Left renal cortex interstitium (tissue), 4 donors: ENCODE results near the gene BZW1. TPM values are rescaled to one million over a fixed set of nuclear protein-coding genes. Genes with fewer than 3 reads are reported as not detected.

Experiments used
- DNase-seq, 4 donors: peaks; one replicate each; pipeline ENCODE4 v3.0.0-alpha.2; 2013; ENCODE audit warnings: low read depth in 4 of 4, low spot score in 2 of 4, missing footprints in 1 of 4
- polyA plus RNA-seq, 4 donors: library from polyadenylated mRNA; unstranded; fragments of 120-200 nt; gene quantifications; one replicate each; pipeline ENCODE4 v1.2.1, GENCODE V29; 2013; ENCODE audit not compliant: insufficient read length in 4 of 4

Gene BZW1
- polyA plus RNA-seq, 4 donors: 213 to 283 (median 261) TPM

DNA sequence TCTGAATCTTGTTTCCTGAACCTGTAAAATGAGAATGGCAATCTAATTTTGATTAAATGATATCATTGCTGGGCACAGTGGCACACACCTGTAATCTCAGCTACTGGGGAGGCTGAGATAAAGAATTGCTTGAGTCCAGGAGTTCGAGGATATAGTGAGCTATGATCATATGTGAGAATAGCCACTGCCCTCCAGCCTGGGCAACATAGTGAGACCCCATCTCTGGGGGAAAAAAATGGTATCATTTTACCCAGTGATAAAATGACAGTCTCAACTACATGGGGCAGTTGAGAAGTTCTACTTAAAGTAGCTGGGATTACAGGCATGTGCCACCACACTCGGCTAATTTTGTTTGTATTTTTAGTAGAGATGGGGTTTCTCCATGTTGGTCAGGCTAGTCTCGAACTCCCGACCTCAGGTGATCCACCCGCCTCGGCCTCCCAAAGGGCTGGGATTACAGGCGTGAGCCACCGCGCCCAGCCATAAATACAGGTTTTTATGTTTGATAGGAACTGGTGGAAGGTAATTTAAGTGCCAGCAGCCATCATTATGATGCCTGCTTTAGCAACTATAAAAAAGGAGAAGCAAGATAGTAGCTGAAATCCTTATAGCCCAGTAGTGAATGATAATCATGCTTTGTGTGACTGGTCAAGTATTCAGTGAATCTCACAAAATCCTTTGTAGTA, 17.0 kb downstream of the BZW1 start:
- DNase-seq: no peak

DNA sequence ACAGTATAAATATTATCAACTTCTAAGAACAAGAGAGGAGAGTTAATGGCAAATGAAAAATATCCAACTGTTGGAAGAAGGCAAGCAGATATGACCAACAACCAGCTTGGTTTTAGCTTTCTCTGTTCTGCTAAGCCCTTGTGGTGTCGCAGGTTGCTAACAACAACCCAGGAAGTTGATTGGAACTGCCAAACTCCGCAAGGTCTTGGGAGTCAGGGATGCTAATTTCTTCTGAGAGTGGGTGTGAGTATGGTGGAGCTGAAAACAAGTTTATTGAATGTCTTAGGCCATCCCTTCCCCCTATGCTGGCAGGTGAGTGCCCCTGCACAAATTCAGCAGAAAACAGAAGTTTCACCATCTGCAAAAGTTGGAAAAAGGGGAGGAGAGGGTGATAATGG, 17.5 kb downstream of the BZW1 start:
- DNase-seq: no peak

- no peak for DNase-seq
These were observed 23.0 kb downstream of the BZW1 start for GRCh38 chr2:200834701-200835100.

DNA sequence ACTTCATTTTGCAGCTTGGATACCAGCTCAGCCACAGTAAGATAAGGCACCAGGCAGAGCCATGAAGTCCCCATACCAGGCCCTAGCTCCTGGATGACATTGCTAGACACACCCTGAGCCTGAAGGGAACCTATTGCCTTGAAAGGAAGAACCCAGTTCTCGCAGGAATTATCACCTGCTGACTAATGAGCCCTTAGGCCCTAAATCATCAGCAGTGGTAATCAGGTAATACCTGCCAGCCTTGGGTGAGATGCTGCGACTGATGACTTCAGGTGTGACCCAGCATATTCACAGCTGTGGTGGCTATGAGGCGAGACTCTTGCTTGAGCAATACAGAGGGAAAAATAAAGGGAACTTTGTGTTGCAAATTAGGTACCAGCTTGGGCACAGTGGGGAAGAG, 27.8 kb downstream of the BZW1 start:
- DNase-seq: no peak

DNA sequence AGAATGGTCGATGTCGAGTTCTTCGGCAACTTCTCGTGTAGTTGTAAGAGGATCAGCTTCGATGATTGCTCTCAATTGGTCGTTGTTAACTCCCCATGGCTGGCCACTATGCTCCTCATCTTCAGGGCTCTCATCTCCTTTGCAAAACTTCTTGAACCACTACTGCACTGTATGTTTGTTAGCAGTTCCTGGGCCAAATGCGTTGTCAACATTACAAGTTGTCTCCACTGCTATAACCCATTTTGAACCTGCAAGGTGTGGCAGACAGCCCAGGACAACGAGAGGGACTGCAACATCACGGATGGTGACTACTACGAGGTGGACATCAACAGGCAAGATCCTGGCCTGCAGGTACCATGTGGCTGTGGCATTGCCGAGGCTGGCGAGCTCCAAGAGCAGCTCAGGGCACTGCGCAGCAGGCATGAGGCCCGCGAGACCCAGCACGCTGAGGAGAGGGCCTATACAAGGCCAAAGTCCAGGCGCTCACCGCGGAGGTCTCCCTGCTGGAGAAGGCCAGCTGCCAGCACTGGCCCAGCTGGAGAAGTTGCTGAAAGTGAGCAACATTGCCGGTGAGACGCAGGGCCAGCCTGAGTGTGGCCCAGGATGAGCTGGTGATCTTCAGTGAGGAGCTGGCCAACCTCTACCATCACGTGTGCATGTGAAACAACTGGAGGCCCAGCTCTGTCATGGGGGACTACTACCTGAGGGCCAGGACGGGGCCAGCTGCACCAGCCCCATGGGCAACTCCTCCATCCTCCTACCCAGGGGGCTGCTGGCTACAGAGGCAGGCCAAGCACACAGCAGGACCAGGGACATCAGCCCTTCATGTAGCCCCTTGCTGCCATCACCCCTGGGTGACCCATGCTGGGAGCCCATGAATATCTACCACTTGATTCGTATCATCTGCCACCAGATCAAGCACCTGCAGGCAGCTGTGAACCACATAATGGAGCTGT, 32.6 kb downstream of the BZW1 start:
- no peak for DNase-seq

- DNase-seq: no peak
These were observed 33.5 kb downstream of the BZW1 start for GRCh38 chr2:200845194-200845593.

DNA sequence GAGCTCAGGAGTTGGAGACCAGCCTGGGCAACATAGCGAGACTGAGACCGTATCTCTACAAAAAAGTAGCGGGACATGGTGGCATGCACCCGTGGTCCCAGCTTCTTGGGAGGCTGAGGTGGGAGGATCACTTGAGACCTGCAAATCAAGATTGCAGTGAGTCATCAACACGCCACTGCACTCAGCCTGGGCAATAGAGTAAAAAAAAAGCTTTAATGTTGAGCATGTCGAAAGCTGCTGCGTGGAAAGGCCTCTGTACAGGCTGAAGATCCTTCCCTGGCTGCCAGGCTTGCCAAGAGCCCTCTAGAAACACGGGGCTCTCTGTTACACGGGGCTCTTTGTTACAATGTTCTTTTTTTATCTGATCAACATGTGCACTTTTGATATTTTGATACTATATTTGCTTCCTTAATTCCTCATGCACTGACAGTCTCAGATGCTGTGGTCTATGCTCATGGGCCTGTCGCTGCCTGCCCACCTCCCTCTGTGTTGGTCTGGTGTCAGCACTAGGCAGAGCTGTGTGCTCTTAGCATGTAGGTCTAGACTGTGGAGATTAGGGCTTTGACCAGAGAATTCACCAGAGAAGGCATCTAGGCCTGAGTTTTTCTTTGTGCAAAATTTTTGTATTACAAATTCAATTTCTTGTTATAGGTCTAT, 34.1 kb downstream of the BZW1 start:
- DNase-seq: no peak

DNA sequence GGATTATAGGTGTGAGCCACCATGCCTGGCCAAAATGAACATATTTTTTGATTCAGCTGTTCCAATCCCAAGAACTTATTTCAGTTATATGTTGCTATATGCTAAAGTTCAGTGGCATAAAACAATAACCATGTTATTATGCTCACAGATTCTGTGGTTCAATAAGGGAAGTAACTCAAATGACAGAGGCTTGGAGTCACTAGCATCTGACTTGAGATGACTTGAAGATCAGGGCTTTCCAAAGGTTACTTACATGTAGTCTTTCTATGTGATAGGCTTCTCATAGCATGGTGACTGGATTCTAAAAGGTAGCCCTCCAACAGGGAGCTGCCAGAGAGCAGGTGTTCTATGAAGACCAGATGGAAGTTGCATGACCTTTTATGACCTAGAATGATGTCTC, 35.6 kb downstream of the BZW1 start:
- no peak for DNase-seq

DNA sequence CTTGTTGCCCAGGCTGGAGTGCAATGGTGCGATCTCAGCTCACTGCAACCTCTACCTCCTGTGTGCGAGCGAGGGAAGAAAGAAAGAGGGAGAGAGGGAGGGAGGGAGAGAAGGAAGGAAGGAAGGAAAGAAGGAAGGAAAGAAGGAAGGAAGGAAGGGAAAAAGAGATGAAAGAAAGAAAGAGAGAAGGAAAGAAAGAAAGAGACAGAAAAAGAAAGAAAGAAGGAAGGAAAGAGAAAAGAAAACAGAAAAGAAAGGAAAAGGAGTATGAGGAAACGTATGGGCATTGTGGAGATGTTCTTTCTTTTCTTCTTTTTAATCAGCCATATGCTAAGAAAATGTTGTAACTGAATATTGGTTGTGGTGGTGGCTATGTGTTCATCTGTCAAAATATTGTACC, 36.2 kb downstream of the BZW1 start:
- DNase-seq: no peak

GRCh38 chr2:200850512-200851256, 39.0 kb downstream of the BZW1 start:
- no peak for DNase-seq

DNA sequence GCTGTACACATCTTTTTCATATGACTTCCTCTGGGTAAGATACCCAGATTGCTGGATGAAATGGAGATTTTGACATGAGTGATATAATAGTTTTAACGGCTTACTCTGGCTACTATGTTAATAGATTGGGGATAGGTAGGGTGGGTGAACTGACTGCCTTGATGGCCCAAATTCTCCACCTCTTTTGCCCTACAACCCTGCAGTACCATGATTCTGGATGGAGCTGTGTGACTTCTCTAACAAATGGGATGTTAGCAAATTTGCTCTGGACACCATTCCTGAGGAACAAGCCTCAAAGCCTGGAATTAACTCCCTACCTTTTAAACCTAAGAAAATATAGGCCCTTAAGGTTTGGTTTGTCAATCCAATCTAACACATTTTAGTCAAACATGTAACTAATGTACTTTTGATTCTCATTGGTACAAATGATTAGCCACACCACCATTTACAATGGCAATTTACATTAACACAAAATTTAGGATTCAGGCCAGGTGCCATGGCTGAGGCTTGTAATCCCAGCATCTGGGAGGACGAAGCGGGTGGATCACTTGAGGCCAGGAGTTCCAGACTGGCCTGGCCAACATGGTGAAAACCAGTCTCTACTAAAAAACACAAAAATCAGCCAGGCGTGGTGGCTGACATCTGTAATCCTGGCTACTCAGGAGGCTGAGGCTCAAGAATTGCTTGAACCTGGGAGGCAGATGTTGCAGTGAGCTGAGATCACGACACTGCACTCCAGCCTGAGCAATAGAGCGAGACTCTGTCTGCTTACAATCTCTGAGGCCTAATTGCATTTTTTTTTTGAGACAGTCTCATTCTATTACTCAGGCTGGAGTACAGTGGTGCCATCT, 39.9 kb downstream of the BZW1 start:
- no peak for DNase-seq

- no peak for DNase-seq
These were observed 40.9 kb downstream of the BZW1 start for GRCh38 chr2:200852605-200853004.

GRCh38 chr2:200856806-200857205, 45.1 kb downstream of the BZW1 start:
- DNase-seq: no peak

DNA sequence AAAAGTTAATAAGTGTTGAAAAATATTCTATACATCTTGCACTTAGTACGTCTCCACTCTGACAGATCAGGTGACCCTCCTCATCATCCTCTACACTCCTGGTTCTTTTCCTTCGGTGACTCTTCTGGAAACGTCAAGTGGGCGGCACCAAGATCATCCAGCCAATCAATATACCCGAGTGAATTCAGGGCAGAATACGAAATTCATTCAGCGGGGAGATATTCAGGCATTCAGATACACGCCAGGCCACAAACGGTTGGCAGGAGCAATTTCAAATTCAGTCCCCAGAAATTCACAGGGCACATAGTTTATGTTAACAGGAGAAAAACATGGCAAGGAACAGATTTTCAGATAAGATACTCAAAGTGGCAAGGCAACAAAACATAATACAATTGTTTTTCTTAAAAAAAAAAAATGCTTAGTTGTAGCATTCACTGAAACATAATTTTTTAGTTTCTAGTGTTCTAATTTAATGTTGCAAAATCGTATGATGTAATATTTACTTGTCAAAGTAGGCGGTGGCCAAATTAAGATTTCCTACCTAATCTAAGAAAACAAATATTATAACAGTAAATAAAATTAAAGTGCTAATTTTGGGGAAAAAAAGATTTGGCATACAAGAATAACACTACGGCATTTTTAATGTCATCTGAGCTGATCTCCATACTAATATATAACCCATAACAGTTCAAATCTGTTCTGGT, 48.5 kb downstream of the BZW1 start:
- DNase-seq: no peak

- DNase-seq: peak in 1 of 4 donors; percentile 23
These were observed 50.0 kb downstream of the BZW1 start for GRCh38 chr2:200861617-200862155.

GRCh38 chr2:200862532-200863000, 50.9 kb downstream of the BZW1 start:
- DNase-seq: peak in 2 of 4 donors; percentile 58 to 65

DNA sequence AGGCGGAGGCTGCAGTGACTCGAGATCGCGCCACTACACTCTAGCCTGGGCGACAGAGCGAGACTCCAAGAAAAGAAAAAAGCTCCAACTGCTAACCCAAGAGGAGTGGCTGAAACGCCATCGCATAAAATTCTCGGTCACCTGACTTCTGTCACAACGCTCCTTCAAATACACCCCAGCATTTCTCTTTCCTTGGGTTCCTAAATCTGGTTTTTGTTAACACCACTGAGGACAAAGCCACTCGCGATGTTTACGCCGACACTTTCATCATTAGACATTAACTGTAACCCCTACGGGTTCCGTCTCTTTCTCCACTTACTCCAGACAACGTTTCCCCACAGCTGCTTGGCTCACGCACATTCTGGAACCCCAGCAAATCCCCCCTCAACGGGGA, 52.1 kb downstream of the BZW1 start:
- peak in 2 of 4 donors; percentile 41 to 84 for DNase-seq

- DNase-seq: peak; percentile 91 to 93 (median 92)
These were observed 52.7 kb downstream of the BZW1 start, which contains the start of gene CLK1 for GRCh38 chr2:200864176-200865034. TSS of gene CLK1 (minus strand) at chr2:200864658. CDS start at chr2:200861862, 2,796 bp downstream.
